Astrocyte (in vitro differentiated cells and primary cell): ENCODE data around the gene PFDN2.

ENCODE experiments used
- EZH2 ChIP-seq: IDR thresholded peaks from 2 replicates; pipeline ENCODE4 v1.6.1; 2012; ENCODE audit warnings: mild to moderate bottlenecking, low read length, inconsistent platforms; ENCODE audit not compliant: insufficient read depth
- TF ChIP-seq, protein P1 (sequence below): IDR thresholded peaks from 2 replicates; pipeline ENCODE4 v1.5.1; 2011; ENCODE audit warnings: low read depth, mild to moderate bottlenecking, inconsistent platforms, low read length, moderate library complexity; ENCODE audit not compliant: insufficient read depth

DNA sequence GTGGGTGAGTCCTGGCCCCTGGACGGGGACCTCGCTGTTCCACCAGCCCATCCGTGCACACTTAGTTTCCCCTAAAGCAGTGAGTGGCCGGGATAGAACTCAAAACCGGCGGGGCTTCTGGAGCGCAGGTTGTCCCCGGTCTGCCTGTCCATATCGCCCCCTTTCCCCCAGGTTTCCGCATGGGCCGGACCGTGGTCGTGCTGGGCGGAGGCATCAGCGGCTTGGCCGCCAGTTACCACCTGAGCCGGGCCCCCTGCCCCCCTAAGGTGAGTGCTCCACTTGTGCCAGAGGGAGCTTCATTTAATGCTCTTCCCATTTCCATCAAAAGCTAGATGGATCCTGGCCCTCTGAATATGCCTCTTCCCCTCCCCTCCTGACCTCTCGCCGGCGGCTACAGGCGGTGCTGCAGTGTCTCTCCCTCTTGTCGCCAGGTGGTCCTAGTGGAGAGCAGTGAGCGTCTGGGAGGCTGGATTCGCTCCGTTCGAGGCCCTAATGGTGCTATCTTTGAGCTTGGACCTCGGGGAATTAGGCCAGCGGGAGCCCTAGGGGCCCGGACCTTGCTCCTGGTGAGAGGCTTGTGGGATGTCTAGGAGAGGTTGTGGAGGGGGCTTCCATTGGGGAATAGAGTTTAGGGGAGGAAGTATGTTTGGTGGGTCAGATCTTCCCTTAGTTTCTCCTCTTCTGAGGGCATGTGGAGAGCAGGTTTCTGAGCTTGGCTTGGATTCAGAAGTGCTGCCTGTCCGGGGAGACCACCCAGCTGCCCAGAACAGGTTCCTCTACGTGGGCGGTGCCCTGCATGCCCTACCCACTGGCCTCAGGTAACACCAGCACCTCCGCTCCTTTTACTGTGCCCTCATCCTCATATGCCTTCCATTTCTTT, 49.1 kb upstream of the PFDN2 start:
- TF ChIP-seq, protein P1, sequence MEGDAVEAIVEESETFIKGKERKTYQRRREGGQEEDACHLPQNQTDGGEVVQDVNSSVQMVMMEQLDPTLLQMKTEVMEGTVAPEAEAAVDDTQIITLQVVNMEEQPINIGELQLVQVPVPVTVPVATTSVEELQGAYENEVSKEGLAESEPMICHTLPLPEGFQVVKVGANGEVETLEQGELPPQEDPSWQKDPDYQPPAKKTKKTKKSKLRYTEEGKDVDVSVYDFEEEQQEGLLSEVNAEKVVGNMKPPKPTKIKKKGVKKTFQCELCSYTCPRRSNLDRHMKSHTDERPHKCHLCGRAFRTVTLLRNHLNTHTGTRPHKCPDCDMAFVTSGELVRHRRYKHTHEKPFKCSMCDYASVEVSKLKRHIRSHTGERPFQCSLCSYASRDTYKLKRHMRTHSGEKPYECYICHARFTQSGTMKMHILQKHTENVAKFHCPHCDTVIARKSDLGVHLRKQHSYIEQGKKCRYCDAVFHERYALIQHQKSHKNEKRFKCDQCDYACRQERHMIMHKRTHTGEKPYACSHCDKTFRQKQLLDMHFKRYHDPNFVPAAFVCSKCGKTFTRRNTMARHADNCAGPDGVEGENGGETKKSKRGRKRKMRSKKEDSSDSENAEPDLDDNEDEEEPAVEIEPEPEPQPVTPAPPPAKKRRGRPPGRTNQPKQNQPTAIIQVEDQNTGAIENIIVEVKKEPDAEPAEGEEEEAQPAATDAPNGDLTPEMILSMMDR = no peak
- no peak for TF ChIP-seq EZH2
